Measurements from ENCODE around the gene DCN.

GRCh38 chr12:91144053-91144452, 38.6 kb downstream of the DCN start:
- TF ChIP-seq CTCF (IDR thresholded peaks at IDR 0.05) (no peak), POLR2A (IDR thresholded peaks at IDR 0.05) (no peak)
